GM23338 (cell line): ENCODE results near the gene DLK1. TPM values are rescaled to one million over a fixed set of nuclear protein-coding genes. Genes with fewer than 3 reads are reported as not detected.

Experiments used
- ATAC-seq: fragments of 200-7000 bp; cut with Tn5 transposase; 3 replicates; pipeline ENCODE4 v1.9.1; 2020
- DNase-seq: peaks from one replicate; pipeline ENCODE4 v3.0.0-alpha.2; 2015; ENCODE audit warnings: low spot score
- H2AFZ ChIP-seq: fragments of 200-600 bp; sonication (generic); 2 replicates; pipeline ENCODE4 v1.8.0; 2016; ENCODE audit warnings: antibody characterized with exemption, mild to moderate bottlenecking, moderate library complexity
- H3F3A ChIP-seq: fragments of 200-600 bp; sonication (generic); replicated peaks from 2 replicates; pipeline ENCODE4 v1.8.0; 2017; ENCODE audit warnings: antibody characterized with exemption, mixed run types, low read depth
- H3K27ac ChIP-seq: fragments of 200-600 bp; sonication (generic); 2 replicates; pipeline ENCODE4 v1.6.1; 2016; ENCODE audit warnings: low read depth
- H3K27me3 ChIP-seq: fragments of 200-600 bp; sonication (generic); 2 replicates; pipeline ENCODE4 v1.8.0; 2016; ENCODE audit warnings: mild to moderate bottlenecking, mixed run types, moderate library complexity; ENCODE audit not compliant: insufficient read depth
- H3K36me3 ChIP-seq: fragments of 200-600 bp; sonication (generic); 2 replicates; pipeline ENCODE4 v1.8.0; 2016; ENCODE audit warnings: mild to moderate bottlenecking; ENCODE audit not compliant: insufficient read depth
- H3K4me1 ChIP-seq: fragments of 200-600 bp; sonication (generic); 2 replicates; pipeline ENCODE4 v1.8.0; 2016; ENCODE audit warnings: mild to moderate bottlenecking, moderate library complexity; ENCODE audit not compliant: insufficient read depth
- H3K4me2 ChIP-seq: fragments of 200-600 bp; sonication (generic); 2 replicates; pipeline ENCODE4 v1.7.1; 2017; ENCODE audit warnings: mixed run types
- H3K4me3 ChIP-seq: fragments of 200-600 bp; sonication (generic); 2 replicates; pipeline ENCODE4 v1.6.1; 2016; ENCODE audit warnings: mixed run types
- H3K79me2 ChIP-seq: fragments of 200-600 bp; sonication (generic); replicated peaks from 2 replicates; pipeline ENCODE4 v1.8.0; 2017; ENCODE audit warnings: mild to moderate bottlenecking; ENCODE audit not compliant: insufficient read depth
- H3K9me2 ChIP-seq: fragments of 200-600 bp; sonication (generic); 2 replicates; pipeline ENCODE4 v1.8.0; 2017; ENCODE audit not compliant: insufficient read depth
- H4K20me1 ChIP-seq: fragments of 200-600 bp; sonication (generic); replicated peaks from 2 replicates; pipeline ENCODE4 v1.8.0; 2017; ENCODE audit warnings: mild to moderate bottlenecking; ENCODE audit not compliant: insufficient read depth
- H3K27ac Mint-ChIP-seq: 2 replicates; pipeline ENCODE4 v1.8.0; 2020; ENCODE audit warnings: inconsistent platforms, mild to moderate bottlenecking, moderate library complexity, mixed read lengths
- H3K27me3 Mint-ChIP-seq: 3 replicates; pipeline ENCODE4 v1.8.0; 2022; ENCODE audit warnings: low read depth, mild to moderate bottlenecking, moderate library complexity, mixed read lengths, inconsistent platforms; ENCODE audit not compliant: insufficient read depth, poor library complexity
- H3K36me3 Mint-ChIP-seq: 3 replicates; pipeline ENCODE4 v1.8.0; 2021; ENCODE audit warnings: low read depth, mild to moderate bottlenecking, inconsistent platforms, moderate library complexity, mixed read lengths
- H3K4me1 Mint-ChIP-seq: 3 replicates; pipeline ENCODE4 v1.8.0; 2020; ENCODE audit warnings: mild to moderate bottlenecking, inconsistent platforms, mixed read lengths
- H3K4me3 Mint-ChIP-seq: 3 replicates; pipeline ENCODE4 v1.8.0; 2021; ENCODE audit warnings: moderate library complexity, mild to moderate bottlenecking, inconsistent platforms, mixed read lengths
- H3K9me3 Mint-ChIP-seq: 3 replicates; pipeline ENCODE4 v1.8.0; 2020; ENCODE audit warnings: moderate library complexity, mild to moderate bottlenecking, inconsistent platforms, mixed read lengths
- CREB1 ChIP-seq: fragments of 250-450 bp; sonication (Bioruptor Pico); IDR thresholded peaks from 2 replicates; pipeline ENCODE4 v1.5.0; 2020; ENCODE audit warnings: low read depth, mild to moderate bottlenecking, moderate library complexity
- CTCF ChIP-seq, 2 experiments: fragments of 200-600 bp in 1 of 2; sonication (generic) in 1 of 2; conservative IDR thresholded peaks; 2 replicates each; pipeline versions ENCODE4 v1.5.1 to v1.6.1; 2016 to 2017; ENCODE audit warnings: antibody characterized with exemption in 2 of 2, low read depth in 2 of 2, mild to moderate bottlenecking in 2 of 2, moderate library complexity in 1 of 2
- EZH2 ChIP-seq: fragments of 200-600 bp; sonication (generic); IDR thresholded peaks from one replicate; pipeline ENCODE4 v1.8.0; 2017; ENCODE audit warnings: antibody characterized with exemption, mild to moderate bottlenecking, low read depth; ENCODE audit not compliant: unreplicated experiment
- EZH2phosphoT487 ChIP-seq: fragments of 200-600 bp; sonication (generic); IDR thresholded peaks from one replicate; pipeline ENCODE4 v1.8.1; 2018; ENCODE audit warnings: antibody characterized with exemption; ENCODE audit not compliant: unreplicated experiment
- JUNB ChIP-seq: IDR thresholded peaks from one replicate; pipeline ENCODE4 v1.6.1; 2016; ENCODE audit warnings: antibody characterized with exemption; ENCODE audit not compliant: unreplicated experiment
- NANOG ChIP-seq: IDR thresholded peaks from 2 replicates; pipeline ENCODE4 v1.6.1; 2016; ENCODE audit warnings: antibody characterized with exemption, borderline replicate concordance
- POLR2AphosphoS5 ChIP-seq: IDR thresholded peaks from 2 replicates; pipeline ENCODE4 v1.6.1; 2016; ENCODE audit warnings: antibody characterized with exemption, low read depth
- STAT1 ChIP-seq: IDR thresholded peaks from one replicate; pipeline ENCODE4 v1.6.1; 2016; ENCODE audit warnings: antibody characterized with exemption; ENCODE audit not compliant: unreplicated experiment
- ZNF114 ChIP-seq: fragments of 250-450 bp; sonication (Bioruptor Pico); IDR thresholded peaks from 2 replicates; pipeline ENCODE4 v1.5.0; 2020; ENCODE audit warnings: mild to moderate bottlenecking, moderate library complexity
- ZNF331 ChIP-seq: fragments of 250-450 bp; sonication (Bioruptor Pico); IDR thresholded peaks from 2 replicates; pipeline ENCODE4 v1.5.0; 2020; ENCODE audit warnings: low read depth, mild to moderate bottlenecking, moderate library complexity
- ZNF462 ChIP-seq: fragments of 250-450 bp; sonication (Bioruptor Pico); IDR thresholded peaks from 2 replicates; pipeline ENCODE4 v1.5.0; 2020; ENCODE audit warnings: mild to moderate bottlenecking, moderate library complexity
- polyA plus RNA-seq: library from polyadenylated mRNA; unstranded; fragments of >200 nt; fragmentation: Nextera tagmentation; extraction: Ambion mirVana; gene quantifications from 2 replicates; pipeline ENCODE4 v1.2.1, GENCODE V29; 2016
- total RNA-seq: library from RNA; depleted of rRNA; stranded (reverse); fragments of >200 nt; shearing (Covaris generic); gene quantifications from 2 replicates; pipeline ENCODE4 v1.2.3, GENCODE V29; 2014
- TF ChIP-seq, protein P1 (sequence below): IDR thresholded peaks from 2 replicates; pipeline ENCODE4 v1.6.1; 2016; ENCODE audit warnings: antibody characterized with exemption
- TF ChIP-seq, protein P2 (sequence below): IDR thresholded peaks from one replicate; pipeline ENCODE4 v1.6.1; 2018; ENCODE audit warnings: antibody characterized with exemption; ENCODE audit not compliant: unreplicated experiment

Gene DLK1
- total and polyA plus RNA-seq, 2 experiments from 2014 or later: 1.1 to 1.2 TPM

- Histone ChIP-seq H3K36me3 (no peaks in the 10 kb centered on the region), H3F3A (no peaks in the 10 kb centered on the region), H3K27me3 (peaks cover 6% of the 10 kb centered on the region), H3K4me1 (no peaks in the 10 kb centered on the region; the same call in 1 of the 2 replicates), H3K4me3 (no peak overlapping the region), H3K79me2 (no peaks in the 10 kb centered on the region), H3K9me2 (no peaks in the 10 kb centered on the region), H3K4me2 (no peak overlapping the region), H2AFZ (no peak overlapping the region), H4K20me1 (no peaks in the 10 kb centered on the region), H3K27ac (no peak overlapping the region)
- no peak for TF ChIP-seq POLR2AphosphoS5
- no peak for TF ChIP-seq ZNF462 (CRISPR knock-in tag)
- TF ChIP-seq, protein P1, sequence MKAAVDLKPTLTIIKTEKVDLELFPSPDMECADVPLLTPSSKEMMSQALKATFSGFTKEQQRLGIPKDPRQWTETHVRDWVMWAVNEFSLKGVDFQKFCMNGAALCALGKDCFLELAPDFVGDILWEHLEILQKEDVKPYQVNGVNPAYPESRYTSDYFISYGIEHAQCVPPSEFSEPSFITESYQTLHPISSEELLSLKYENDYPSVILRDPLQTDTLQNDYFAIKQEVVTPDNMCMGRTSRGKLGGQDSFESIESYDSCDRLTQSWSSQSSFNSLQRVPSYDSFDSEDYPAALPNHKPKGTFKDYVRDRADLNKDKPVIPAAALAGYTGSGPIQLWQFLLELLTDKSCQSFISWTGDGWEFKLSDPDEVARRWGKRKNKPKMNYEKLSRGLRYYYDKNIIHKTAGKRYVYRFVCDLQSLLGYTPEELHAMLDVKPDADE: no peak
- TF ChIP-seq, protein P2, sequence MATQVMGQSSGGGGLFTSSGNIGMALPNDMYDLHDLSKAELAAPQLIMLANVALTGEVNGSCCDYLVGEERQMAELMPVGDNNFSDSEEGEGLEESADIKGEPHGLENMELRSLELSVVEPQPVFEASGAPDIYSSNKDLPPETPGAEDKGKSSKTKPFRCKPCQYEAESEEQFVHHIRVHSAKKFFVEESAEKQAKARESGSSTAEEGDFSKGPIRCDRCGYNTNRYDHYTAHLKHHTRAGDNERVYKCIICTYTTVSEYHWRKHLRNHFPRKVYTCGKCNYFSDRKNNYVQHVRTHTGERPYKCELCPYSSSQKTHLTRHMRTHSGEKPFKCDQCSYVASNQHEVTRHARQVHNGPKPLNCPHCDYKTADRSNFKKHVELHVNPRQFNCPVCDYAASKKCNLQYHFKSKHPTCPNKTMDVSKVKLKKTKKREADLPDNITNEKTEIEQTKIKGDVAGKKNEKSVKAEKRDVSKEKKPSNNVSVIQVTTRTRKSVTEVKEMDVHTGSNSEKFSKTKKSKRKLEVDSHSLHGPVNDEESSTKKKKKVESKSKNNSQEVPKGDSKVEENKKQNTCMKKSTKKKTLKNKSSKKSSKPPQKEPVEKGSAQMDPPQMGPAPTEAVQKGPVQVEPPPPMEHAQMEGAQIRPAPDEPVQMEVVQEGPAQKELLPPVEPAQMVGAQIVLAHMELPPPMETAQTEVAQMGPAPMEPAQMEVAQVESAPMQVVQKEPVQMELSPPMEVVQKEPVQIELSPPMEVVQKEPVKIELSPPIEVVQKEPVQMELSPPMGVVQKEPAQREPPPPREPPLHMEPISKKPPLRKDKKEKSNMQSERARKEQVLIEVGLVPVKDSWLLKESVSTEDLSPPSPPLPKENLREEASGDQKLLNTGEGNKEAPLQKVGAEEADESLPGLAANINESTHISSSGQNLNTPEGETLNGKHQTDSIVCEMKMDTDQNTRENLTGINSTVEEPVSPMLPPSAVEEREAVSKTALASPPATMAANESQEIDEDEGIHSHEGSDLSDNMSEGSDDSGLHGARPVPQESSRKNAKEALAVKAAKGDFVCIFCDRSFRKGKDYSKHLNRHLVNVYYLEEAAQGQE: no peak
- no peak for TF ChIP-seq EZH2phosphoT487
- TF ChIP-seq JUNB: no peak
- no peak for TF ChIP-seq STAT1
- no peak for TF ChIP-seq EZH2
- TF ChIP-seq NANOG: no peak
- TF ChIP-seq CTCF (conservative IDR thresholded peaks at IDR 0.05; ENCODE audit: low read depth in 2 of 2): no peak
- TF ChIP-seq CREB1 (CRISPR knock-in tag): no peak
- no peak for TF ChIP-seq ZNF114
- TF ChIP-seq ZNF331 (CRISPR knock-in tag): no peak
- Mint-ChIP-seq H3K27me3 (peaks cover 22% of the 10 kb centered on the region), H3K36me3 (no peaks in the 10 kb centered on the region), H3K4me1 (peaks cover 17% of the 10 kb centered on the region), H3K9me3 (no peaks in the 10 kb centered on the region), H3K27ac (no peak overlapping the region), H3K4me3 (no peak overlapping the region)
- ATAC-seq: no peak
- DNase-seq: no peak
Measured at GRCh38 chr14:100732766-100733100, 6.0 kb downstream of the DLK1 start.
